ENCODE measurements around the gene GDF15.
A peak's percentile ranks its signal among the peaks of the same experiment; 100 is the strongest.
"Not testable (repeated sequence)": the region's sequence is repeated elsewhere in the genome, so short reads cannot be mapped to it uniquely, and the experiment has no call there.

Gene GDF15

GRCh38 chr19:18392926-18393325, 7.0 kb downstream of the GDF15 start:
- DNase-seq = no peak

GRCh38 chr19:18393836-18394235, 7.9 kb downstream of the GDF15 start:
- no peak for DNase-seq

GRCh38 chr19:18396471-18397241, 10.7 kb downstream of the GDF15 start:
- no peak for DNase-seq

DNA sequence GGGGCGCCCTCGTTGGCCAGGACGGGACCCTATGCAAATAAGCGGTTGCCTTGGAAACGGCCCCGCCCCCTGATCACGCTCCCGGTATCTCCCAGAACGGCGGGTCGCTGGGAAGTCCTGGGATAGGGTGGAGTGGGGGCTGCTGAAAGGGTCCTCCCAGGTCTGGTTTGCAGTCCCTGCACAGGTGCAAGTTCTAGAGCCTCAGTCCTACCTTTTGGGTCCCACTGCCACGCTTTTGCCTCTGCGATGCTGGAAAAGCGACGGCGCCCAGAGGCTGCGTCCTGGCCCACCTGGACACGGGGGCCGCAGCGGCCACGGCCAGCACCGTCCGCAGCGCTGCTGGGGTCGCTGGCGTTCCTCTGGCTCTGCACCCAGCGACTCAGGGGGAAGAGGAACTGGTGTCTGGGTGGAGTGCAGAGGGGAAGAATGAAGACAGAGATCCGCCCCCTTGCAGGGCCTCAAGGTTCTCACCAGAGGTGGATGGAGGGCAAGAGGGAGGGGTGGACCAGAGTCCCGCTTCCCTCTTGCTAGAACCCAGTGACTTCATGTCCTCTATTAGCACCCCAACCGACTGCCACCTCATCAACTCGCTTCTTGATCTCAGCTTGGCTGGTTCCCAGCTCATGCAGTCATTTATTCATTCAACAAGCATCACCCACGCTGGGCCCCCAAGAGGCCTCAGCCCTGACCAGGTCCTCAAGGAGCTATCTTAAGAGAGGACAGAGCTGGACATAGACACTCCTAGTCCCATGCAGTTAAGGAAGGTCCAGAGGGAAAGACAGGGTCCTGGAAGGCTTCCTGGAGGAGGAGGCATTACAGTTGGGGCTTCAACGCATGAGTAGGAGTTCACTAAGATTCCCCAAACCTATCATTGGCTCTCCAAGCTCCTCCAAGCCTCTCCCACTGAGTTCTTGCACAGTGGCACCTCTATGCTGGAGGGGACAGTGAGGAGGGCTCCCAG, 11.6 kb downstream of the GDF15 start, which contains the start of gene LRRC25:
TSS of gene LRRC25 (minus strand) at position 381 of the 961 bp plus-strand sequence. CDS start 659 bp downstream, outside the sequence.
- DNase-seq = no peak

DNA sequence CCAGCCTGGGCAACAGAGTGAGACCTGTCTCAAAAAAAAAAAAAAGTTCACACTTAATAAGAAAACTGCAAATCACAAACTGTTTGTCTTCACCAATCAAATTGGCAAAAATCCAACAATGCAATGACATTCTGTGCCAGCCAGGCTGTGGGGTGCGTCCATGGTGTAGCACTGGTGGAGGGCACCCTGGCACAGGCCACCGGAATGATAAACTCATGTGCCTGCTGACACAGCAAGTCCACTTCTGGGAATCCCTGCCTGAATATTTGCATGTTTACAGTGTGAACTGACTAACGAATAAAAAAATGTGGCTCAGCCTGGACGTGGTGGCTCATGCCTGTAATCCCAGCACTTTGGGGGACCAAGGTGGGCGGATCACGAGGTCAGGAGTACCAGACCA, 13.1 kb downstream of the GDF15 start:
- no peak for DNase-seq

- peak; percentile 66 for DNase-seq
These were observed 15.7 kb downstream of the GDF15 start for GRCh38 chr19:18401580-18402112.

GRCh38 chr19:18402455-18403248, 16.7 kb downstream of the GDF15 start:
- not testable (repeated sequence) for DNase-seq

GRCh38 chr19:18405754-18406153, 19.8 kb downstream of the GDF15 start:
- DNase-seq = not testable (repeated sequence)

DNA sequence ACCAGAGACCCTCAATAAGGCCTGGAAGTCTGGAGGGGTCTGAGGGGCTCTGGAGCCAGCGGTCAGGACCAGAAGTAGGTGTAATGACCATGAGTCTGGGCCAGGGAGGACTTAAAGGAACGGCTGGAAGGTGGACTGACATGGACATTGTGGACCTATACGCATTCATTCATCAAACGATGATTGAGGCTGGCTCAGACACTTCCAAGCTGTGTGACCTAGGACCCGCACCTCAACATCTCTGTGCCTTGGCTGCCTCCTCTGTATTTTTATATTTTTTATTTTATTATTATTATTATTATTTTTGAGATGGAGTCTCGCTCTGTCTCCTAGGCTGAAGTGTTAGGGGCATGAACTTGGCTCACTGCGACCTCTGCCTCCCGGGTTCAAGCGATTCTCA, 20.8 kb downstream of the GDF15 start:
- no peak for DNase-seq

DNA sequence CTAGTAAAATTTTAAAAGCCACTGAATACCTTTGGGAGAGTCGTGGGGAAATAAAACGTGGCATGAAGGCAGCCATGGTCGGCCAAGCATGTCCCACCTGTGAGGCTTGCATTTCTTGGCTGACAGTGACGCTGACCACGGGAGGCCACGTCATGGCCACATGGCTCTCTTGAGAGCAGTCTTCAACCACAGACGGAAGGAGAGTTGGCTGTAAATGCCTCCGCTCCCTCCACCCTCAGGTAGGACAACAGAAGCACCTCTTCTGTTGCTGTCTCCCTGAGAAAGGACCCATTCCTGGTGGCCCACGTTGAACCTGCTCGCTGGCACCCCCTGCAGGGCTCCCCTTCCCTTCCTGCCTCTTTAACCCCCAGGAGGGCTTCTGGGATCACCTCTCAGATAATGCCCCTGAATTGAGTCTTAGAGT, 22.1 kb downstream of the GDF15 start:
- no peak for DNase-seq

GRCh38 chr19:18412610-18413239, 26.8 kb downstream of the GDF15 start:
- DNase-seq = no peak

GRCh38 chr19:18414504-18415177, 28.7 kb downstream of the GDF15 start:
- no peak for DNase-seq

GRCh38 chr19:18415178-18415867, 29.4 kb downstream of the GDF15 start:
- peak; percentile 82 for DNase-seq

DNA sequence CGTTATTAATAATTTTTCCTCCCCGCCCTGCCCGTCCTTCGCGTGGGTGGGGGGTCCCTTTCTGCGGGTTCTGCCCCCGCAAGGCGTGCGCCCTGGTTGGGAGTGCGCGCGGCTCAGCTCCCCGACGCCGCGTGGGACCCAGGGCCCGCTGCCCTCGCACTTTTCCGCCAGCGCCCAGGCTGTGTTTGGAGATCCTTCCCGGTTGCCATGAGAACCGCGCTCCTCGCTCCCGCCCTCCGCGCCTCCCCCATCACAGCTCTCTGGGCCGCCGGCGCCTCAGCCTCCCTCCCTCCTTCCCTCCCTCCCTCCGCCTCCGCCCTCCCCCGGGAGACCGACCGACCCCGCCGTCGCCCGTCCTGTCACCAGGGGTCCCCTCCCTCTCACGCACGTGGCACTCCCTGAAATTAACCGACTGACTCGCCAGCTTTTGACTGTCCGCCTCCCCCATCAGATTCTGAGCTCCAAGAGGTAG, 30.9 kb downstream of the GDF15 start:
- peak; percentile 87 for DNase-seq

DNA sequence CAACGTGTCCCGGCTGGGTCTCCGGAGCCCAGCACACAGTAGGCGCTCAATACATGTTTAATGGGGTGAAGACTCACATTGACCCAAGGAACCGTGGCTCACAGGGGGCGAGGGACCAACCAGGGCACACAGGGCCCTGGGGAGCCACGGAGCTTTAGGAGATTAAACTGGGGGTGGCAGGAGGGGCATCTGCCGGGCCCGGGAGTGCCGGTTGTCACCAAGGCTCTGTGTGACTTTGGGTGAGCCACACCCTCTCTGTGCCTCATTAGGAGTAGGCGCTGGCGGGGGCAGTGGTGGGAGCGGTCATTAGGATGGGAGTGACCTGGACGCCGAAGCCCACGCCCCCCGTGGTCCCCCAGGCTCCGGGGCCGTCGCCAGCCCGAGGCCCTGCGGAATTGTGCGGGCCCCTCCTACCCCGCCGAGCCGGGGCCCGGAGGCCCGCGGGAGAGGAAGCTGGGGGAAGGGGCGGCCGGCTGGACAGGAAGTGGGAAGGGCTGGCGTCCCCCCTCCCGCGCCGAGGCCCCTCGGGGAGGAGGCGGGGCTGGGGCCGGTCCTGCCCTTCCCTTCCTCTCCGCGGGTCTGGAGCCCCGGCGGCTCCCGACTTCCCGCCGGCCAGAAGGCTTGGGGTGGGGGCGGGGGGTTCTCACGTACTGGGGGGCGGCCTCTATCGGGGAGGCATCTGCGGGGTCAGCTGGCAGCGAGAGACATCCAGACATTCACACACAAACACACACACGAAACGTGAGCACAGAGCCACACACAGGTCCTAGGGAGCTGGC, 31.5 kb downstream of the GDF15 start:
- peak; percentile 92 for DNase-seq

- no peak for DNase-seq
These were observed 32.1 kb downstream of the GDF15 start for GRCh38 chr19:18418029-18418482.

DNA sequence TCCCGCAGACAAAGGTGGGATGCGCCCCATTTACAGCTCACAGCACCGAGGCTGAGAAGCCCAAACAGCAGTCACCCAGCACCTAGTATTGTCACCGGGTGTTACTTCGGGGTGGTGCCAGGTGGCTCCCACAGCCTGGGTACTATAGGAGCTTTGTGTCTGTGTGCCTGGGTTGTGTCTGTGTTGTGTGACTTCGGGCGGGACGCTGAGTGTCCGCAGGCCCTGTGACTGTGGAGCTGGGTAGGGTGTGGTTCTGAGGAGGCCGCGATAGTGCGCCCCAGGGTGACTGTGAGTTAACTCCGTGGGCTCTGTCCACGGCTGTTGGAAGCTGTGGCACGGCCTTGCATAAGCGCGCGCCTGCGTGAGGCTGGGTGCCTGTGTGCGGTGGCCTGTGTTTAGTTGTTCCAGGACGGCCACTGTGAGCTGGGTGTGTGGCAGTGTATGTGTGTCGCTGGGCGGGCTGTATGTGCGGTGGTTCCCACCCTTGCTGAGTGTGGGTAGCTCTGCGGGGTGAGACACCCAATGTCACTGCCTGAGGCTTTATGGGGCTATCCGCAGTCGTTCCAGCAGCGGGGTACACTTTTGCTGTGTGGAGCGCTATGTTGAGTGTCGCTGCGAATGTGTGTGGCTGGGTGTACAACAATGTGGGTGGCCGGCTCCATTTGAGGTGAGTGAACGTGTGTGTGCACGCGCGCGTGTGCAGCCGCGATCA, 32.7 kb downstream of the GDF15 start:
- no peak for DNase-seq

DNA sequence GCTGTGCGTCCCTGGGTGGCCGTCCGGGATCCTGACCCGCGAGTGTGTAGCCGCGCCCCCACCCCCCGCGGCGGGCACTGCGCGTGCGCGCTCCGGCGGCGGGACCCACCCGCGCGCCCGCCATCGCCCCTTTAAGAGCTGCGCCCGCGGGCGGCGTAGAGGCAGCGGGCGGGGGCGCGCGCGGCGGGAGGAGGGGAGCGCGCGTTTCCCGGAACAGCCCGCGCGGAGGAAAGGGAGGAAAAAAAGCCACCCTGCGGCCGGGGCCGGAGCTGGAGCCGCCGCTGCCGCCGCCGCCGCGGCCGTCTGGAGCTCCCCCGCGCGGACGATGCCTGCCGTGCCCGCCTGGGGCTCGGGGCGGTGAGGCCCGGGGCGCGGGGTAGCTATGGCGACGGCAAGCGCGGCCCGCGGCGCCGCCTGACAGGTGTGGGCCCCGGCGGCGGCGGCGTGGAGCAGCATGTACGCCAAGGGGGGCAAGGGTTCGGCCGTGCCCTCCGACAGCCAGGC, 33.3 kb downstream of the GDF15 start, which contains the start of gene SSBP4:
TSS of gene SSBP4 (plus strand) at position 204 of the 504 bp plus-strand sequence. CDS start at position 455, 251 bp downstream.
- DNase-seq = peak; percentile 78

Measured in fibroblast of upper back skin (primary cell).